ENCODE results near the gene EEA1. TPM values are rescaled to one million over a fixed set of nuclear protein-coding genes. Genes with fewer than 3 reads are reported as not detected.

Gene EEA1
- total RNA-seq, 2 donors from 2014 or later, result 17.6 to 20.1 TPM

DNA sequence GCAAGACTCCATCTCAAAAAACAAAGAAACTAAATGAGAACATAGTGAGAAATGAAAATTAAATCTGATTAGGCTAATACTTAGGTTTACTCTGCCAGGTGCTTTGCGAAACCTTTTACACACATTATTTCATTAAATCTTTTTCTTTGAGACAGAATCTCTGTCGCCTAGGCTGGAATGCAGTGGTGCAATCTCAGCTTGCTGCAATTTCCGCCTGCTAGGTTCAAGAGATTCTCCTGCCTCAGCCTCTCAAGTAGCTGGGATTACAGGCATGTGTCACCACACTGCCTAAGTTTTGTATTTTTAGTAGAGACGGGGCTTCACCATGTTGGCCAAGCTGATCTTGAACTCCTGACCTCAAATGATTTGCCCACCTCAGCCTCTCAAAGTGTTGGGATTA lies 21.9 kb upstream of the EEA1 start:
- H3K4me3 Mint-ChIP-seq, result no peak overlapping the region
- no peaks in the 10 kb centered on the region for H3K27me3 Mint-ChIP-seq (ENCODE audit: low read depth)
- no peaks in the 10 kb centered on the region for H3K9me3 Mint-ChIP-seq
- H3K4me1 Mint-ChIP-seq (ENCODE audit: low read depth), result peaks cover 6% of the 10 kb centered on the region
- no peak for ATAC-seq (replicated peaks in 1 of 2)
- no peak overlapping the region for H3K27ac Mint-ChIP-seq
- peaks cover 0 to 3% of the 10 kb centered on the region in 2 donors for H3K36me3 Mint-ChIP-seq (ENCODE audit: insufficient read depth in 2 of 2)
- DNase-seq, result no peak

- ATAC-seq (replicated peaks in 1 of 2), result no peak
- H3K36me3 Mint-ChIP-seq (ENCODE audit: insufficient read depth in 2 of 2), result peaks cover 0 to 3% of the 10 kb centered on the region in 2 donors
- DNase-seq, result no peak
- no peaks in the 10 kb centered on the region for H3K27me3 Mint-ChIP-seq (ENCODE audit: low read depth)
- no peak overlapping the region for H3K4me3 Mint-ChIP-seq
- no peak overlapping the region for H3K27ac Mint-ChIP-seq
- no peaks in the 10 kb centered on the region for H3K4me1 Mint-ChIP-seq (ENCODE audit: low read depth)
- H3K9me3 Mint-ChIP-seq, result no peaks in the 10 kb centered on the region
Measured at GRCh38 chr12:92950011-92950410, 20.9 kb upstream of the EEA1 start.

DNA sequence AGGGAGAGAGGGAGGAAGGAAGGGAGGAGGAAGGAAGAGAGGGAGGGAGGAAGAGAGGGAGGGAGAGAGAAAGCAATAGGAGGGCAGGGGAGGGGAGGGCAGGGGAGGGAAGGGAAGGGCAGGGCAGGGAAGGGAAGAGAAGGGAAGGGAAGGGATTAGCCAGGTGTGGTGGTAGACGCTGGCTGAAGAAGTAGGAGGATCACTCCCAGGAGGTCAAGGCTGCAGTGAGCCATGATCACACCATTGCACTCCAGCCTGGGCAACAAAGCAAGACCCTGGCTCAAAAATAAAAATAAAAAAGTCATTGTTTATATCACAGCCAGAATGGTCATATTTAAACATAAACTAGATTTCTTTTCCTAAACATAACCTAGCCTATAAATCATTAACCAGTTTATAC lies 20.4 kb upstream of the EEA1 start:
- Mint-ChIP-seq H3K27me3 (ENCODE audit: low read depth) (no peaks in the 10 kb centered on the region), H3K9me3 (no peaks in the 10 kb centered on the region), H3K4me3 (no peak overlapping the region), H3K27ac (no peak overlapping the region), H3K4me1 (ENCODE audit: low read depth) (no peaks in the 10 kb centered on the region), H3K36me3 (ENCODE audit: insufficient read depth in 2 of 2) (peaks cover 0 to 3% of the 10 kb centered on the region in 2 donors)
- DNase-seq (no peak), ATAC-seq (replicated peaks in 1 of 2) (no peak)

DNA sequence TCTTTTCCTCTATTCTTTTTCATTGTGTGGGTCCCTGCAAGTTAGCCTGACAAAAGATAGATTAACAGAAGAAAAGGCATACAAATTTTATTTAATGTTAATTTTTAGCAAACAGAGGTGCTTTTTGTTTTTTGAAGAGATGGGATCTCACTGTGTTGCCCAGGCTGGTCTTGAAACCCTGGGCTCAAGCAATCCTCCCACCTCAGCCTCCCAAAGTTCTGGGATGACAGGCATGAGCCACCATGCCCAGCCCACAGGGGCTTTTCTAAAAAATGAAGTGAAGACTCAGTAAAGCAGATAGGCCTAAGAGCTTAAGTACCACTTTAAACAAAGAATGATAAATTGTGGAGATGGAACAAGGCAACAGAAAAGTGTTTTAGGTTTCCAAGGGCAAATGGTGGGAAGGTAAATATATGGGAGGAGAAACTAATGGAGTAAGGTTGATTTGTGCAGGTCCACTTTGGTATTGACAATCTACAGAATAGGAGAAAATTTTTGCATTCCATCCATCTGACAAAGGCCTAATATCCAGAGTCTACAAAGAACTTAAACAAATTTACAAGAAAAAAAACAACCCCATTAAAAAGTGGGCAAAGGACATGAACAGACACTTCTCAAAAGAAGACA lies 18.6 kb upstream of the EEA1 start:
- no peak overlapping the region for H3K27ac Mint-ChIP-seq
- H3K4me3 Mint-ChIP-seq, result no peak overlapping the region
- no peaks in the 10 kb centered on the region for H3K27me3 Mint-ChIP-seq (ENCODE audit: low read depth)
- ATAC-seq (replicated peaks in 1 of 2) (no peak), DNase-seq (no peak)
- no peaks in the 10 kb centered on the region for H3K9me3 Mint-ChIP-seq
- H3K4me1 Mint-ChIP-seq (ENCODE audit: low read depth), result no peaks in the 10 kb centered on the region
- H3K36me3 Mint-ChIP-seq (ENCODE audit: insufficient read depth in 2 of 2), result no peaks in the 10 kb centered on the region

- Mint-ChIP-seq H3K27me3 (ENCODE audit: low read depth) (no peaks in the 10 kb centered on the region), H3K27ac (peak overlapping the region; percentile 85)
- no peak for ATAC-seq (replicated peaks in 1 of 2)
Measured at GRCh38 chr12:92945659-92946220, 16.6 kb upstream of the EEA1 start.

DNA sequence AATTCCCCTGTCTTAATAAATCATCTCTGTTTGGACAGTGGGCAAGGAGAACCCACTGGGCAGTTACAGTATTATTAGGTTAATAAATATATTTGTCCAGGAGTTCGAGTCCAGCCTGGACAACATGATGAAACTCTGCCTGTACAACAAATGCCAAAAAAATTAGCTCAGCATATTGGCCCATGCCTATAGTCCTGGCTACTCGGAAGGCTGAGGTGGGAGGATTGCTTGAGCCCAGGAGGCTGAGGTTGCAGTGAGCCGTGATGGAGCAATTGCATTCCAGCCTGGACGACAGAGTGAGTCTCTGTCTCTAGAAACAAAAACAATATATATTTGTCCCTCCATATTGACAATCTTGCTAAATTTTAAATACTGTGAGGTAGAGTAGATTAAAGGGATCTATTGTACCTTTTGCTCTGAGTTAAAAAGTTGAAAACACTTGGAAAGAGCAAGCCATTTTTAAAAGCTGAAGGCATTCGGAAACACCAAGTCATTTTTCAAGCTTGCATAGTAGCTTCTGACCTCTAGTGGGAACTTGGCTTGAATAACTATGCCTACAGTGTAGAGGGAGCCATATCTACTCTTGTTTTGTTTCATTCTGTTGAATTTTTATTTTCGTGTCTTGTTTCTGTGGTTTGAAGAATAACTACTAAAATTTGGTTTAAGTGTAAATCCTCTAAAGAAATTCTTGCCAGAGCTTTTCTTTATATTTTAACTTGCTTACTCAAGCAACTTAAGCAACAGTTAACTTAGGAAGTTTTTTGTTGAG lies 14.6 kb upstream of the EEA1 start:
- no peaks in the 10 kb centered on the region for H3K27me3 Mint-ChIP-seq (ENCODE audit: low read depth)
- H3K9me3 Mint-ChIP-seq, result peaks cover 0 to 3% of the 10 kb centered on the region in 2 donors
- no peaks in the 10 kb centered on the region for H3K36me3 Mint-ChIP-seq (ENCODE audit: insufficient read depth in 2 of 2)
- no peak for DNase-seq
- no peak overlapping the region for H3K27ac Mint-ChIP-seq
- no peak for ATAC-seq (replicated peaks in 1 of 2)
- no peak overlapping the region for H3K4me3 Mint-ChIP-seq
- H3K4me1 Mint-ChIP-seq (ENCODE audit: low read depth), result no peaks in the 10 kb centered on the region

More at GRCh38 chr12:92945659-92946220, 16.6 kb upstream of the EEA1 start:
- Mint-ChIP-seq H3K4me1 (ENCODE audit: low read depth) (no peaks in the 10 kb centered on the region), H3K36me3 (ENCODE audit: insufficient read depth in 2 of 2) (no peaks in the 10 kb centered on the region), H3K4me3 (no peak overlapping the region), H3K9me3 (peaks cover 0 to 3% of the 10 kb centered on the region in 2 donors)
- no peak for DNase-seq

GRCh38 chr12:92942905-92943304 lies 13.8 kb upstream of the EEA1 start:
- Mint-ChIP-seq H3K36me3 (ENCODE audit: insufficient read depth in 2 of 2) (no peaks in the 10 kb centered on the region), H3K4me3 (no peak overlapping the region), H3K27me3 (ENCODE audit: low read depth) (no peaks in the 10 kb centered on the region), H3K27ac (no peak overlapping the region), H3K4me1 (ENCODE audit: low read depth) (no peaks in the 10 kb centered on the region), H3K9me3 (peaks cover 0 to 3% of the 10 kb centered on the region in 2 donors)
- DNase-seq, result no peak
- ATAC-seq (replicated peaks in 1 of 2), result no peak

GRCh38 chr12:92939116-92939515 lies 10.0 kb upstream of the EEA1 start:
- peaks cover 0 to 3% of the 10 kb centered on the region in 2 donors for H3K9me3 Mint-ChIP-seq
- H3K4me1 Mint-ChIP-seq (ENCODE audit: low read depth), result no peaks in the 10 kb centered on the region
- no peak overlapping the region for H3K4me3 Mint-ChIP-seq
- no peak overlapping the region for H3K27ac Mint-ChIP-seq
- no peaks in the 10 kb centered on the region for H3K36me3 Mint-ChIP-seq (ENCODE audit: insufficient read depth in 2 of 2)
- no peak for ATAC-seq (replicated peaks in 1 of 2)
- no peak for DNase-seq
- H3K27me3 Mint-ChIP-seq (ENCODE audit: low read depth), result no peaks in the 10 kb centered on the region

DNA sequence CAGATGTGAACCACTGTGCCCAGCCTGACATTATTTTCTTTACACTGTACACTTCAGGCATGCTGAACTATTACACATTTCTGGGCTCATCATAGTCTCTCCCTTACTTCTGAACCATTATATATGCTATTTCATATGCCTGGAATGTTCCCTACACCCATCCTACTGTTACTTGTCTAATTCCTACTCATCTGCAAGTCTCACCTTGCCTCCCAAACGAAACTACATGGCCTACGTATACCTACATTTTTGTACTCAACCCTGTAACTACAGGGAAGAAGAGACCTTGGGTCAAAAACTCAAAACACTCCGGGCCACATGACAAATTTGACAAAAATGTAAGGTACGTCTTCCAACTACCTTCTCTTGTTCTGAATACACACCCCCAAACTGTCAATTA lies 9.5 kb upstream of the EEA1 start:
- H3K9me3 Mint-ChIP-seq, result peaks cover 0 to 3% of the 10 kb centered on the region in 2 donors
- H3K27ac Mint-ChIP-seq, result peak overlapping the region; percentile 39
- DNase-seq (no peak), ATAC-seq (replicated peaks in 1 of 2) (no peak)
- no peaks in the 10 kb centered on the region for H3K4me1 Mint-ChIP-seq (ENCODE audit: low read depth)
- H3K27me3 Mint-ChIP-seq (ENCODE audit: low read depth), result no peaks in the 10 kb centered on the region
- no peak overlapping the region for H3K4me3 Mint-ChIP-seq
- no peaks in the 10 kb centered on the region for H3K36me3 Mint-ChIP-seq (ENCODE audit: insufficient read depth in 2 of 2)

GRCh38 chr12:92938018-92938417 lies 8.9 kb upstream of the EEA1 start:
- Mint-ChIP-seq H3K9me3 (peaks cover 0 to 3% of the 10 kb centered on the region in 2 donors), H3K4me1 (ENCODE audit: low read depth) (no peaks in the 10 kb centered on the region), H3K36me3 (ENCODE audit: insufficient read depth in 2 of 2) (no peaks in the 10 kb centered on the region), H3K27ac (no peak overlapping the region), H3K27me3 (ENCODE audit: low read depth) (no peaks in the 10 kb centered on the region), H3K4me3 (no peak overlapping the region)
- DNase-seq (no peak), ATAC-seq (replicated peaks in 1 of 2) (peak; percentile 34 to 48)

DNA sequence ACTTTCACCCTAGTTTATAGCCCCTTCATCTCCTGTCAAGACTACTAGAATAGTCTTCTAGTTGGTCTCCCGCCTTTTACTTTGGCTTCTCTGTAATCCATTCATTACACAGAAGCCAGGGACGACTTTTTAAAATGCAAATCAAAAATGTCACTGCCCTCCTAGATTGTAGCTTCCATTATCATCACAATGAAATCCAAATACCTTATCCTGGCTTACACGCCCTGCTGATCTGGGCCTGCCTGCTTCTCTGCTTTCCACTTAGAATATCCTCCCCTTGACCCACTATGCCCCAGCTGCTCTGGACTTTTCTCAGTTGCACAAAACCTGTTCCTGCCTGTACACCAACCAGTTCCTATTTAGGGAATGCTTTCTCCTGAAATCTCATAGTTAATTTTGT lies 4.5 kb upstream of the EEA1 start:
- Mint-ChIP-seq H3K27me3 (ENCODE audit: low read depth) (no peaks in the 10 kb centered on the region), H3K27ac (no peak overlapping the region), H3K4me1 (ENCODE audit: low read depth) (peaks cover 12% of the 10 kb centered on the region), H3K36me3 (ENCODE audit: insufficient read depth in 2 of 2) (peaks cover 0 to 1% of the 10 kb centered on the region in 2 donors), H3K9me3 (no peaks in the 10 kb centered on the region), H3K4me3 (no peak overlapping the region)
- no peak for ATAC-seq (replicated peaks in 1 of 2)
- no peak for DNase-seq

DNA sequence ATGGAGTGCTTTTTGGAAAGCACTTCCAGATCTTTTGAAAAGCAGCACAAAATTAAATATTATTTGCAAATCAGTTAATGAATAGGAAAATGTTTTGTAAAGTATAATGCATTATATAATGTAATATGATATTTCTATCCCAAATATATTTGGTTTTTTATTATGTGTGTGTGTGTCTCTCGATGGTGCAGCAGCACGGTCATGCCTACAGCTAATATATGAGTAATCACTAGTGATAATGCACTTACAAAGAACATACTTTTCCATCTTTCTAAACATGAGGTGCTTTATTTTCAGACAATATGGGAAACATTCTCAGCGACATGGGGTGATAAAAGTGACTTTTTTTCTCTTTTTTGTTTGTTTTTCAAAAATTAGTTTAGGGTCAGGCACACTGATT lies 1.3 kb upstream of the EEA1 start:
- no peak overlapping the region for H3K27ac Mint-ChIP-seq
- no peaks in the 10 kb centered on the region for H3K27me3 Mint-ChIP-seq (ENCODE audit: low read depth)
- no peak for DNase-seq
- H3K9me3 Mint-ChIP-seq, result no peaks in the 10 kb centered on the region
- peaks cover 37% of the 10 kb centered on the region for H3K4me1 Mint-ChIP-seq (ENCODE audit: low read depth)
- peaks cover 0 to 1% of the 10 kb centered on the region in 2 donors for H3K36me3 Mint-ChIP-seq (ENCODE audit: insufficient read depth in 2 of 2)
- no peak for ATAC-seq (replicated peaks in 1 of 2)
- H3K4me3 Mint-ChIP-seq, result peak overlapping the region; percentile 90 to 95

DNA sequence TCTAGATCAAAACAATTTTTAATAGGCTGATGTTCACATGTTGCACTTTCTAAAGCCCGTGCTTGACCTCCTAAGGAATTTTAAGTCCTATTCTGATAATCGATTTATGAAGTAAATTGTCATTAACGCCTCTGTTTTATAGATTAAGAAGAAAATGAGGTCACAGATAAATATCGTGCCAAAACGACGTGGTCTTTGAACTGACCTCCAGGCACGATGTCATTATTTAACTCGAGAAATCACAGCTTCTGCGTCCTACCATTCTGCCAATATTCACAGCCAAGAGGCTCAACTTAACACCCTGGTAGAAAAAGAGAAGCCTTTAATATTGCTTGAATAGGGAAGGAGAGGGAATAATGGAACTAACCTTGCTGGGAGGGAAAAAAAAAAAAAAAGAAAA lies 888 bp upstream of the EEA1 start:
- no peak for DNase-seq
- H3K27me3 Mint-ChIP-seq (ENCODE audit: low read depth), result no peaks in the 10 kb centered on the region
- no peaks in the 10 kb centered on the region for H3K9me3 Mint-ChIP-seq

More for the DNA sequence above, 888 bp upstream of the EEA1 start:
- Mint-ChIP-seq H3K36me3 (ENCODE audit: insufficient read depth in 2 of 2) (peaks cover 0 to 1% of the 10 kb centered on the region in 2 donors), H3K4me1 (ENCODE audit: low read depth) (peaks cover 41% of the 10 kb centered on the region), H3K4me3 (peak overlapping the region; percentile 90 to 95), H3K27ac (peak overlapping the region; percentile 87)
- no peak for ATAC-seq (replicated peaks in 1 of 2)
